Activated T-helper 1 cell treated with anti-CD3 and anti-CD28 coated beads, Interleukin-12 subunit alpha, Interleukin-12 subunit beta, Interleukin-2, Interleukin-4 antibody, amounts not matched to agents 30 ng/mL and 10 ng/mL and 1 ng/mL, durations not matched to agents 14 hours and 24 hours and 36 hours (primary cell): ENCODE results near the gene PCDHGA4. TPM values are rescaled to one million over a fixed set of nuclear protein-coding genes. Genes with fewer than 3 reads are reported as not detected.
A peak's percentile ranks its signal among the peaks of the same experiment; 100 is the strongest.

ENCODE experiments used
- DNase-seq: peaks from one replicate; pipeline ENCODE4 v3.0.0; 2021; ENCODE audit warnings: low spot score
- H3K27ac Mint-ChIP-seq: one replicate; pipeline ENCODE4 v1.8.0; 2021; ENCODE audit warnings: mild to moderate bottlenecking, mixed read lengths
- H3K27me3 Mint-ChIP-seq: one replicate; pipeline ENCODE4 v1.8.0; 2022; ENCODE audit warnings: mild to moderate bottlenecking, moderate library complexity, mixed read lengths; ENCODE audit not compliant: insufficient read depth
- H3K36me3 Mint-ChIP-seq: one replicate; pipeline ENCODE4 v1.8.0; 2021; ENCODE audit warnings: low read depth, mixed read lengths
- H3K4me1 Mint-ChIP-seq: one replicate; pipeline ENCODE4 v1.8.0; 2021; ENCODE audit warnings: low read depth, mixed read lengths
- H3K4me3 Mint-ChIP-seq: one replicate; pipeline ENCODE4 v1.8.0; 2021; ENCODE audit warnings: mild to moderate bottlenecking, moderate library complexity, mixed read lengths
- H3K9me3 Mint-ChIP-seq: one replicate; pipeline ENCODE4 v1.8.0; 2021; ENCODE audit warnings: mixed read lengths
- intact Hi-C: fragments of 100-400 bp; cut with micrococcal nuclease; formaldehyde crosslinking; loops from one replicate; pipeline ENCODE4 v1.15.1; 2024
- total RNA-seq: library from RNA; stranded (reverse); gene quantifications from 2 replicates; pipeline ENCODE4 v1.2.3, GENCODE V29; 2022

Gene PCDHGA4
- total RNA-seq, 1 donor from 2014 or later, result 0.21 TPM

- peaks cover 10% of the 10 kb centered on the region for H3K27me3 Mint-ChIP-seq
- H3K36me3 Mint-ChIP-seq, result peaks cover 2% of the 10 kb centered on the region
- no peak overlapping the region for H3K27ac Mint-ChIP-seq
- peaks cover 6% of the 10 kb centered on the region for H3K4me1 Mint-ChIP-seq
- no peak for DNase-seq
- no peak overlapping the region for H3K4me3 Mint-ChIP-seq
- peaks cover 29% of the 10 kb centered on the region for H3K9me3 Mint-ChIP-seq
- intact Hi-C loops, result loop anchor here (5.0 to 10.0 kb wide), 2 partner anchors 112 to 165 kb away; partner anchors contain the start of gene PCDHB15
These were observed 2.1 kb downstream of the PCDHGA4 start for GRCh38 chr5:141356950-141357349.

GRCh38 chr5:141359790-141360426 lies 5.1 kb downstream of the PCDHGA4 start, which contains the start of gene PCDHGB2:
PCDHGB2 (plus strand) TSS chr5:141359994; CDS start chr5:141360136, 142 bp downstream.
- no peak for DNase-seq
- Mint-ChIP-seq H3K36me3 (peaks cover 5% of the 10 kb centered on the region), H3K4me3 (peak within 1 kb of the TSS; percentile 85), H3K27ac (peak within 1 kb of the TSS; percentile 68), H3K27me3 (peaks cover 19% of the 10 kb centered on the region), H3K4me1 (peaks cover 6% of the 10 kb centered on the region), H3K9me3 (peaks cover 43% of the 10 kb centered on the region)
- intact Hi-C loops, result loop anchor here (1.0 to 10.0 kb wide), 5 partner anchors 37 to 204 kb away; partner anchors contain the start of genes PCDHB15, PCDHGA11 and PCDHGB5

- Mint-ChIP-seq H3K36me3 (peaks cover 10% of the 10 kb centered on the region), H3K27ac (no peak overlapping the region), H3K4me1 (peaks cover 6% of the 10 kb centered on the region), H3K9me3 (peaks cover 51% of the 10 kb centered on the region), H3K27me3 (peaks cover 24% of the 10 kb centered on the region), H3K4me3 (no peak overlapping the region)
- no peak for DNase-seq
- intact Hi-C loops, result loop anchor here (5.0 kb wide), 2 partner anchors 37 to 62 kb away; partner anchors contain the start of genes PCDHGA11 and PCDHGB5
These were observed 5.9 kb downstream of the PCDHGA4 start for GRCh38 chr5:141360685-141361084.

GRCh38 chr5:141362719-141363118 lies 7.9 kb downstream of the PCDHGA4 start:
- intact Hi-C loops, result loop anchor here (5.0 kb wide), 2 partner anchors 35 to 60 kb away; partner anchors contain the start of genes PCDHGA11 and PCDHGB5
- Mint-ChIP-seq H3K27ac (no peak overlapping the region), H3K36me3 (peaks cover 12% of the 10 kb centered on the region), H3K4me3 (no peak overlapping the region), H3K9me3 (peaks cover 56% of the 10 kb centered on the region), H3K4me1 (peaks cover 6% of the 10 kb centered on the region), H3K27me3 (peaks cover 27% of the 10 kb centered on the region)
- no peak for DNase-seq

GRCh38 chr5:141363952-141364660 lies 9.3 kb downstream of the PCDHGA4 start, which contains the start of gene PCDHGA5:
PCDHGA5 (plus strand) TSS chr5:141364162; CDS start chr5:141364331, 169 bp downstream.
- Mint-ChIP-seq H3K4me3 (no peak within 1 kb of the TSS), H3K27me3 (peaks cover 27% of the 10 kb centered on the region), H3K4me1 (peaks cover 6% of the 10 kb centered on the region), H3K9me3 (peaks cover 56% of the 10 kb centered on the region), H3K27ac (peak within 1 kb of the TSS; percentile 5), H3K36me3 (peaks cover 12% of the 10 kb centered on the region)
- DNase-seq, result no peak
- intact Hi-C loops, result loop anchor here (5.0 kb wide), 2 partner anchors 33 to 58 kb away; partner anchors contain the start of genes PCDHGA11 and PCDHGB5

- intact Hi-C loops, result no loop called here
- peaks cover 10% of the 10 kb centered on the region for H3K36me3 Mint-ChIP-seq
These were observed 11.4 kb downstream of the PCDHGA4 start for GRCh38 chr5:141366016-141366896.

GRCh38 chr5:141369994-141370848 lies 15.4 kb downstream of the PCDHGA4 start, which contains the start of gene PCDHGB3:
PCDHGB3 (plus strand) TSS chr5:141370242; CDS start chr5:141370395, 153 bp downstream.
- peaks cover 24% of the 10 kb centered on the region for H3K27me3 Mint-ChIP-seq

More at GRCh38 chr5:141366016-141366896, 11.4 kb downstream of the PCDHGA4 start:
- Mint-ChIP-seq H3K9me3 (peaks cover 51% of the 10 kb centered on the region), H3K4me3 (no peak overlapping the region), H3K27ac (no peak overlapping the region), H3K4me1 (no peaks in the 10 kb centered on the region), H3K27me3 (peaks cover 27% of the 10 kb centered on the region)
- DNase-seq, result no peak

GRCh38 chr5:141371572-141372475 lies 17.0 kb downstream of the PCDHGA4 start:
- DNase-seq, result no peak
- no peak overlapping the region for H3K4me3 Mint-ChIP-seq
- no peaks in the 10 kb centered on the region for H3K36me3 Mint-ChIP-seq
- H3K9me3 Mint-ChIP-seq, result peaks cover 31% of the 10 kb centered on the region
- intact Hi-C loops, result loop anchor here (5.0 kb wide), 1 partner anchor 40 kb away; the partner anchor contains the start of gene PCDHGA10
- H3K4me1 Mint-ChIP-seq, result no peaks in the 10 kb centered on the region
- no peak overlapping the region for H3K27ac Mint-ChIP-seq
- peaks cover 18% of the 10 kb centered on the region for H3K27me3 Mint-ChIP-seq

More at GRCh38 chr5:141369994-141370848, 15.4 kb downstream of the PCDHGA4 start, which contains the start of gene PCDHGB3:
- intact Hi-C loops, result loop anchor here (5.0 kb wide), 1 partner anchor 42 kb away; the partner anchor contains the start of gene PCDHGA10
- H3K9me3 Mint-ChIP-seq, result peaks cover 35% of the 10 kb centered on the region
- no peak for DNase-seq
- H3K4me3 Mint-ChIP-seq, result peak within 1 kb of the TSS; percentile 74
- H3K4me1 Mint-ChIP-seq, result no peaks in the 10 kb centered on the region
- H3K36me3 Mint-ChIP-seq, result peaks cover 6% of the 10 kb centered on the region
- peak within 1 kb of the TSS; percentile 55 for H3K27ac Mint-ChIP-seq

GRCh38 chr5:141373673-141374317 lies 19.0 kb downstream of the PCDHGA4 start, which contains the start of gene PCDHGA6:
PCDHGA6 (plus strand) TSS chr5:141373891; CDS start chr5:141374084, 193 bp downstream.
- Mint-ChIP-seq H3K9me3 (peaks cover 35% of the 10 kb centered on the region), H3K27ac (no peak within 1 kb of the TSS), H3K4me3 (no peak within 1 kb of the TSS), H3K27me3 (peaks cover 14% of the 10 kb centered on the region), H3K4me1 (no peaks in the 10 kb centered on the region), H3K36me3 (no peaks in the 10 kb centered on the region)
- no peak for DNase-seq
- intact Hi-C loops, result loop anchor here (5.0 kb wide), 1 partner anchor 39 kb away; the partner anchor contains the start of gene PCDHGA10

- H3K9me3 Mint-ChIP-seq, result peaks cover 35% of the 10 kb centered on the region
- intact Hi-C loops, result loop anchor here (5.0 kb wide), 1 partner anchor 38 kb away; the partner anchor contains the start of gene PCDHGA10
- no peaks in the 10 kb centered on the region for H3K36me3 Mint-ChIP-seq
- DNase-seq, result no peak
- H3K27ac Mint-ChIP-seq, result no peak overlapping the region
- H3K4me1 Mint-ChIP-seq, result no peaks in the 10 kb centered on the region
- H3K4me3 Mint-ChIP-seq, result no peak overlapping the region
- H3K27me3 Mint-ChIP-seq, result peaks cover 14% of the 10 kb centered on the region
These were observed 19.8 kb downstream of the PCDHGA4 start for GRCh38 chr5:141374627-141375026.
